NB4 (cell line): ENCODE results near the gene NTN5.

Source experiments
- DNase-seq: peaks from one replicate; pipeline ENCODE4 v3.0.0; 2010; ENCODE audit warnings: low read depth
- H3K4me3 ChIP-seq: one replicate; pipeline ENCODE4 v1.5.1; 2011; ENCODE audit warnings: mild to moderate bottlenecking, low read depth, low read length, moderate library complexity
- MYC ChIP-seq: IDR thresholded peaks from 2 replicates; pipeline ENCODE4 v1.6.1; 2011; ENCODE audit warnings: low read depth, low read length
- POLR2A ChIP-seq: IDR thresholded peaks from 2 replicates; pipeline ENCODE4 v1.6.1; 2011; ENCODE audit warnings: mild to moderate bottlenecking; ENCODE audit not compliant: insufficient read length; ENCODE audit errors: extremely low read depth
- TF ChIP-seq, protein P1 (sequence below): IDR thresholded peaks from 2 replicates; pipeline ENCODE4 v1.6.1; 2011; ENCODE audit warnings: low read depth, low read length
- TF ChIP-seq, protein P2 (sequence below): IDR thresholded peaks from one replicate; pipeline ENCODE4 v1.5.1; 2012; ENCODE audit warnings: low read depth, low read length

Gene NTN5

DNA sequence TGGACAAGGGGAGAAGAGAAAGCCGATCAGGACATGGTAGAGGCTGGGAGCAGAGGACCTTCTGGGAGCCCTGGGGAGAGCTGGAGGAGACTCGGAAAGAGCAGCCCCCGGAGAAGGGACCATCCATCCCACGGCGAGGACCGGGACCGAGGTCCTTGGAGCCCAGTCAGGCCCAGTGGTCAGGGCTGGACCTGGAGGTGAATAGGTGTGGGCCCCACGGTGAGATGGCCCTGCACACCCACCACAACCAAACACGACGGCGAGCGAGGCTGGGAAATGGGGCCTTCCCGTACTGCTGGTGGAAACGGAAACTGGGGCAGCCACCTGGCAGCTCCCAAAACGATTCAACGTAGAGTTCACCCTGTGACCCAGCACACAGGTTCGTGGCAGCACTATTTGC is 3.7 kb upstream of the NTN5 start:
- TF ChIP-seq, protein P1, sequence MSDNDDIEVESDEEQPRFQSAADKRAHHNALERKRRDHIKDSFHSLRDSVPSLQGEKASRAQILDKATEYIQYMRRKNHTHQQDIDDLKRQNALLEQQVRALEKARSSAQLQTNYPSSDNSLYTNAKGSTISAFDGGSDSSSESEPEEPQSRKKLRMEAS: no peak
- no peak for TF ChIP-seq MYC
- no peak for TF ChIP-seq POLR2A
- TF ChIP-seq, protein P2, sequence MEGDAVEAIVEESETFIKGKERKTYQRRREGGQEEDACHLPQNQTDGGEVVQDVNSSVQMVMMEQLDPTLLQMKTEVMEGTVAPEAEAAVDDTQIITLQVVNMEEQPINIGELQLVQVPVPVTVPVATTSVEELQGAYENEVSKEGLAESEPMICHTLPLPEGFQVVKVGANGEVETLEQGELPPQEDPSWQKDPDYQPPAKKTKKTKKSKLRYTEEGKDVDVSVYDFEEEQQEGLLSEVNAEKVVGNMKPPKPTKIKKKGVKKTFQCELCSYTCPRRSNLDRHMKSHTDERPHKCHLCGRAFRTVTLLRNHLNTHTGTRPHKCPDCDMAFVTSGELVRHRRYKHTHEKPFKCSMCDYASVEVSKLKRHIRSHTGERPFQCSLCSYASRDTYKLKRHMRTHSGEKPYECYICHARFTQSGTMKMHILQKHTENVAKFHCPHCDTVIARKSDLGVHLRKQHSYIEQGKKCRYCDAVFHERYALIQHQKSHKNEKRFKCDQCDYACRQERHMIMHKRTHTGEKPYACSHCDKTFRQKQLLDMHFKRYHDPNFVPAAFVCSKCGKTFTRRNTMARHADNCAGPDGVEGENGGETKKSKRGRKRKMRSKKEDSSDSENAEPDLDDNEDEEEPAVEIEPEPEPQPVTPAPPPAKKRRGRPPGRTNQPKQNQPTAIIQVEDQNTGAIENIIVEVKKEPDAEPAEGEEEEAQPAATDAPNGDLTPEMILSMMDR: no peak
- no peak for DNase-seq
- no peak overlapping the region for H3K4me3 ChIP-seq

DNA sequence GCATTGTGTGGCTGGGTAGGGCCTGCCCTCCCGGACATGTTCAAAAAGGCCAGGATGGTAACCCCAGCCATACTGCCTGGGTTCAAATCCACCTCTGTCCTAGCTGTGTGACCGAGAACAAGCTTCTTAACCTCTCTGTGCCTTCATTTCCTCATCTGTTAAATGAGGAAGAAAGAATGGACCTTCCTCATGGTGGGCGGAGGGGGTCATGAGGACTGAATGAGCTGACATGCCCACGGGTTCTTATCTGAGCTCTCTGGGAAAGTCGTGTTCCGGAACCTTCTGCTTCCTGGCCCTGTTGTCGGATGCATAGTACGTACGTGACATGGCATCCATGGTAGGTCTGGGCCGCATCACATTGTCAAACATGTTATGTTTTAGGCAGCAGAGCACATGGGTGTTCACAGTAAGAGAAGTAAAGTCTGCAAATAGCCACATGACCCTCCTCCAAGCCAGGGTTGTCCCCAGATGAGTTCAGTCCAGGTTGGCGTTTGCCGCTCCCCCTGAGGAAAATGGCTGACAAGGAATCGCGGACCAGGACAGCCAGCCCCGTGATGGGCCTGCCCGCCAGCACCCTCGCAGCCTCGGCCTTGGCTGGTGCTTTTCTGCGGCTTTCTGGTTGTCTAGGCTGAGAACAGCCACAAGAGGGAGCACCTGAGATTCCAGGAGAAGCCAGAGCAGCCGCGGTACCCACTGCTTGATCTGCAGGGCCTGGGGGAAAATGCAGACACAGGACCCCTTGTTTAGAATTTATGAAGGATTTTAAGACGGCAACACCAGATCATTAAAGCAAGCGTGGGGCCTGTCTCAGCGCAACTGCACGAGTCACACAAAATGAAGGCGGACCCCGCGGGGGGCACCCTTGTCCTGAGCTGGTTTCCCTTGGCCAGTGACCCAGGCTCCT is 2.4 kb upstream of the NTN5 start:
- TF ChIP-seq MYC (peak; percentile 79; the same call in 1 of the 2 replicates), POLR2A (no peak)
- TF ChIP-seq, protein P2: peak; percentile 100
- TF ChIP-seq, protein P1: peak; percentile 86
- DNase-seq: peak; percentile 97
- H3K4me3 ChIP-seq: no peak overlapping the region

DNA sequence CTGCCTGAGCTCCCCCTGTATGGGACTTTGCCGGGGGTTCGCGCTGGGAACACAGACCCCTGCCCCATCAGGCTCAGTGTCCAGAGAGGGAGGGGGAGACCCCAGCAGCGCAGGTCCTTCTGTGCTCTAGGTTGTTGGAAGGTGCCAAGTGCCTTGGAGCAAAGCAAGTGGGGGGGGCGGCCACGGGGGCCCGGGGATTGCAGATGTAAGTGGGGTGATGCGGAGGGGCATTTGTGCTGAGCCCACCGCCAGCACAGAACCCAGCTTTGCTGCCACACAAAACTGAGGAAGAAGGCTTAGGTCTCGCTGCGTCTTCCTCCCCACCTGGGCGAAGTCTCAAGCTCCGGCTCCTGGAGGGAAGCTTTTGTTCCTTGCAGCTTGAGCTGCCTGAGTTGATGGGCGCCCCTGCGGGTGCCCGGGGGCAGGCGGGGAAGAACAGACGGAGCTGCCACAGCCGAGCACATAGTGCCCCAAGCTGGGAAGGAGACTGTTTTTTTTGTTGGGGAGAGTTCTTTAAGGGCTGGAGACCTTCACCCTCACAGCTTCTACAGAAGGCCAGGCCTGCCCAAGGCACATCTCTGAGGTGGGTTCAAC is 1.5 kb upstream of the NTN5 start:
- DNase-seq: no peak
- no peak overlapping the region for H3K4me3 ChIP-seq
- TF ChIP-seq, protein P2: no peak
- TF ChIP-seq MYC (no peak), POLR2A (no peak)
- TF ChIP-seq, protein P1: no peak

DNA sequence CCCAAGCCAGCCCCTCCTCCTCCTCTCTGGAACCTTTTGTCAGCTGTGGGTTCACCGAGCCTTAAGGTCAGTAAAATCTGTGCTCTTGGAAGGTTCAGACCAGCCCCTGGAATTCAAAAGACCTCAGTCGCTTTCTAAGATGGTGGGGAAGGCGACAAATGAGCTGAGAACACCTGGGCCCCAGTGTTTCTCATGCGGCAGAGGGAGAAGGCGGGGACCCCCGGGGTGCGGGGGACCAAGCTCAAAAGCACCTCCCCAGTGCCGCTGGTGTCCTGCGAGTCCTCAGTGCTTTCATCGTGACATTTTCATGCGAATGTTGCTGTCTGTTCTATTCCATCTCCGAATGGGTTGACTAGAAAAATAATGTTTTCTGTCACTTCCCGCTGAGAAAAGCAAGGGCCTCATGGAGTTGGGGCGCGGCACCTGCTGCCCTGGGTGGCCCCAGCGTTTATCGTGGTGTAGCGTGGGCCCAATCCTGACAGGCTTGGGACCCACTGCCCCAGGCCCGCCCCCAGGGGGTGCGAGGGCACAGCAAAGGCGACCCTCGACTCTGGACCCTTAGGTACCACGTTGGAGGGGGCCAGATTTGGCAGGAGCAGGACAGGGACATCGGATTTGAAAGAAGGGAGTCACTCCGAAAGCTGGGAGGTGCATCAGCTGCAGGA is 751 bp upstream of the NTN5 start:
- TF ChIP-seq, protein P1: no peak
- TF ChIP-seq MYC: no peak
- TF ChIP-seq, protein P2: no peak
- TF ChIP-seq POLR2A: no peak
- DNase-seq: no peak
- H3K4me3 ChIP-seq: no peak overlapping the region

DNA sequence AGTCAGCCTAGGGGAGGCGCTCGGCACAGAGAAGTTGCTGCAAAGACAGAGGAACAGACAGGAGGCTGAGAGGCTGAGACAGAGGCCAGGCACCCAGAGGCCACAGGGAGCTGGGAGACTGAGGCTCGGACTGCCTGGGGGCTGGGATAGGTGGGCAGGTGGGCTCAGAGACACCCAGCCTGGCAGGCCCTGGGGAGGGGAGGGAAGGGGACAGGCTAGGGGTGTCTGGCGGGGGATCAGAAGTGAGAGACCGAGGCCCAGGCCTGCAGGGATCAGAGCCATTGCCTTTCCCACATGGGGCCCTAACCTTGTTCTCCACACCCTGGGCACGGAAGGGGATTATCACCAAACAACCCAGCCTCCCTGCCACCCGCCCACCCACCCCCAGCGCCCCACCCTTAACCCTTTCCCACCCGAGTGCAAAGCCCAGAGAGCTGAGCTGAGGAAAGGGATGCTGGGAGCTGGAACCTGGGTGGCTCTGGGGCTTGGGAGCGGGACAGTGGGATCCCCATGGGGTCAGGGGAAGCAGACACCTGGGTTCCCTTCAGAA is 1.3 kb downstream of the NTN5 start:
- TF ChIP-seq, protein P2: no peak
- no peak for TF ChIP-seq POLR2A
- TF ChIP-seq MYC: no peak
- TF ChIP-seq, protein P1: no peak
- no peak for DNase-seq
- H3K4me3 ChIP-seq: no peak overlapping the region
